Myocyte (in vitro differentiated cells): Measurements from ENCODE around the gene SMG6. TPM values are rescaled to one million over a fixed set of nuclear protein-coding genes. Genes with fewer than 3 reads are reported as not detected.

ENCODE experiments used
- DNase-seq: peaks from one replicate; pipeline ENCODE4 v3.0.0-alpha.2; 2012; ENCODE audit warnings: low read depth
- total RNA-seq: library from RNA; depleted of rRNA; stranded (reverse); fragments of >200 nt; gene quantifications from 2 replicates; pipeline ENCODE4 v1.2.3, GENCODE V29; 2014

The SMG6 gene
- total RNA-seq, 1 donor from 2014 or later, result 25.2 TPM

DNA sequence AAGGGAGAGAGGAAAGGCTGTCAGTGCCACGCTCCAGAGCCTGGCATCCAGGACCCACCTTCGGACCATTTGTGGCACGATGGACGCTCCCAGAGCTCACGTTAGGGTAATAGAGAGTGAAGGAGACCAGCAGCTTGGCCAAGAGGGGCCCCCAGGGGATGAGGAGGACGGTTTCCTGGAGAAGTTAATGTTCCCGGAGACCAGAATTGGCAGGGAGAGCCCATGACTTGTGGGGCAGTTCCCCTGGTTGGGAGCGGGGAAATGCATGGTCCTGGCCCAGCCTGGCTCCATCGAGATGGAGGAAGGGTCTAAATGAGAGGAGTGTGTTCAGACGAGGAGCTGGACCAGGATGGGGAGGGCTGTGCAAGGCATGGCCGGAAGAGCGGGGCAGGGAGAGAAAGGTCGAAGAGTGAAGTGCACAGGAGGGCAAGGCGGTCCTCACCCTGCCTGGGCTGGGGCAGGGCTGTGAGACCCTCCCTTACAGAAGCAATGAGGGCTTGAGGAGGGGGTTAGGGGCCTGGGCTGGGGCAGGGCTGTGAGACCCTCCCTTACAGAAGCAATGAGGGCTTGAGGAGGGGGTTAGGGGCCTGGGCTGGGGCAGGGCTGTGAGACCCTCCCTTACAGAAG lies 251.5 kb downstream of the SMG6 start:
- no peak for DNase-seq

DNA sequence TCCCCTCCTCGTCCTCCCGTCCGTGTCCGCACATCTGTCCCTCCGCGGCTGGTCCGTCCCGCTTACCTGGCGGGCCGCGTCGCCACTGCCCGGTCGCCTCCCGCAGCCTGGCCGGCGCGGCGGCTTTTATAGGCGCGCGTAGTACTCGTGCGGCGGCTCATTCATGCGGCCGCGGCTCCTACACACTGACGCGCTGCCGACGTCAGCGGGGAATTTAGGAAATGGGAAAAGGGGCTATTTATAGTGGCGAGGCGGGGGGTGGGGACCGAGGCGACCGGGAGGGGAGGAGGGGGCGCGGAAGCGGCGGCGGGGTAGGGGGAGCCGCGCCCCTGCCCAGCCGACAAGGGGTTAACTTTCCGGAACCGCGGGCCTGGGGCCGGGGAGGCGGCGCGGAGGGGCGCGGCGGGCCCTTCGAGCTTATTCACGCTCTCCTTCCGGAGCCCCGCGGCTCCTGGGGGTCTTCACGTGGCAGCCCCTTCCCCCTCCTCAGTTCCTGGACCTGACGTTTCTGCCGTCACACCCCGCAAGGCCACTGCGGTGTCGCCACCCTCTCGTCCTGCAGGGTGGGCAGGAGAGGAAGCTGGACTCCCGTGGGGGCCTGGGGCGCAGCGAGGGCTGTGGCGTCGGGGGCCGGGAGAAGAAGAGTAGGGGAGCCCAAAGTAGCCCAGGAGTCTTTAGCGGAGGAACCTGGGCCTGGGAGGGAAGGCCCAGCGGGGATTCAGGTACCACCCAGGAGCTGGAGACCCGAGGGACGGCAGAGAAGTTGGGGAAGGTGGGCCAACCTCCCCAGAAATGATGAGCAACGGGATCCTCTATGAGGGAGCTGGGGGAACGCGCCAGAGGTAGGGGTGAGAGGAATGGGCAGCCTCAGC lies 252.3 kb downstream of the SMG6 start:
- no peak for DNase-seq

DNA sequence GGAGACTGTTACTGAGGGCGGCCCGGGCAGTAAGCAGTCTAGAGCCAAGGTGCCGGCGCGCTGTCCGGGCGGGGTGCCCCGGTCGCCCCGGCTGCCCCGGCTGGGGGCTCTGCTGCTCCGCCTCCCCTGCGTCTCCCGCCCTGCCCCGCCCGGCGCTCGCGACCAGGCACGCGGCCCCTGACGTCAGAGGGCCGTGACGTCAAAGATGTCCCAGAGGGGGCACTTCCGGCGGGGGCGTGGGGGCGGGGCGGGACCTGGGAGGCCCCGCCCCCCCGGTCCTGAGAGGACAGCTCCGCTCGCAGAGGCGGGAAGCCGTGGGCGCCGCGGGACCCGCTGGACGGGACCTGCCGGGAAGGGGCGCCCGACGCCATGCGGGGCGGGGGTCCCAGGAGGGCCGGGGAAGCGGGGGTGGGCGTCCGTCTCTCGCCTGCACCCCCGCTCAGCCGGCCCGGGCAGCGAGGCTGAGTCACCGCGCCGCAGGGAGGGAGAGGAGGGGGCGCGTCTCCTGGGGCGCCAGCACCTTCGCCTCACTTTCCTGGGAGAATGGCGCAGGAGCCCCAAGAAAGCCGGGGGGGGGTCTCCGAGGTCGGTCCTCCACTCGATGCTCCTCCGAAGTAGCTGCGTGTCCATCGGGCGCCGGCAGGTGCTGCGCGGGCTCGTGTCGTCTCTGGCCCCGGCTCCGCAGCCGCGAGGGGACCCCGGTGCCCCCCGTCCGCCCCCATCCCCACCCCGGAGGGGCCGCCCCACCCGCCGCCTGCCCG lies 253.1 kb downstream of the SMG6 start:
- peak; percentile 65 for DNase-seq

DNA sequence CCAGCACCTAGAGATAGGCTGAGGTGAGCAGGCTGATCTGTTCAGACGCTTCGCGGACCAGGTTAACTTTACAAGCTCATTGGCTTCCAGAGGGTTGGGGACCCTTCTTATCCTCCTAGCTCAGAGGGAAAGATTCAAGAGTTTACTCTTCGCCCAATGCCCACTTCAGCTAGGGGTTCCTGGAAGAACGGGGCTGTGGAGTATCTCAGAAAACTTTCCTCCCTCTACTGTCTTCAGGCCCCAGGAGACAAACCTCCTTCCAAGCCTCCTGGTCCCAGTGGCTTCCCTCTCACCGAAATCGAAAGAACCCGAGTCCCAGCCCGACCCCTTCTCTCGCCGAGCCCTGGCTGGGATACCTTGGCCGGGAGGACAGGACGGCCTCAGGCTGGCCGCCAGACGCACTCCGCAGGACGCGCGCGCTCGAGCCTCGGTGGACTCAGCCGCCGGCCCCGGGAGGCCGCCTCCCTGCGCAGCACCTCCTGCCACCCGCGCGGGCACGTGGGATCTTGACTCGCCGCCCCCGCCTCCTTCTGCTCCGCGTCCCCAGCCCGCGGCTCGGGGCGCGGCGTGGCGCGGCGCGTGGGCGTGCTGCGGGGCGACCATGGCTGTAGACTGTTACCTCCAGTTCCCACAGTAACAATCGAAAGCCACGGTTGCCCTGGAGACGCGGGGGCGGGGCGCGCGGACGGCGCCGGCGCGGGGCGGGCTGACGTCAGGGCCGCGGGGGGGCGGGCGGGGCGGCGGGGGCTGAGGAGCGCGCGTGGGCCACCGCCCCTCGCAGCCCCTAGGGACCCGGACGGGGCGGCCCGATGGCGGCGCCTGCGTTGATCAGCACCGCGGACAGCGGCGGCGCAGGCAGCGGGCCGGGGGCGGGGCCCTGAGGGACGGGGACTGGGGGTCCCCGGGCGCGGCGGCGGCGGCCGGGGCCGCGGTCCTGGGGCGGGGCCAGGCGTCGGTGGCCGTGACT lies 254.0 kb downstream of the SMG6 start:
- DNase-seq, result peak; percentile 83

DNA sequence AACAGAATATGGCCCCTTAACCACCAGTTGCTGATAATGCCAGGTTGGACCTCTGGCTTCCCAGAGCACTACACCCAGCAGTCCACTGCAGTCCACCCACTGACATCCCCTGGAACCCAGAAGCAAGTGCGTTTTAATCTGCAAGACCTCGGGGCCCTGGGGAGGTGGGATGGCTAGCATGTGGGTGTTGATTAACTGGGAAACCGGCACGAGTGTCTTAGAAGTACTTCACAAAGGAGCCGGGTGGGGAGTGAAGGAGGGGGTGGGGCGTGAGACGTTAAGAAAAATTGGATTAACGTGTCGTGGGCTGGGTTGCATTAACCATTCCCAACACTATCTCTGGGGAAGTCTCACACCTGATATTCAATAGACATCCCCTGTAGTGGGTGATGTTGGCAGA lies 254.8 kb downstream of the SMG6 start:
- no peak for DNase-seq

DNA sequence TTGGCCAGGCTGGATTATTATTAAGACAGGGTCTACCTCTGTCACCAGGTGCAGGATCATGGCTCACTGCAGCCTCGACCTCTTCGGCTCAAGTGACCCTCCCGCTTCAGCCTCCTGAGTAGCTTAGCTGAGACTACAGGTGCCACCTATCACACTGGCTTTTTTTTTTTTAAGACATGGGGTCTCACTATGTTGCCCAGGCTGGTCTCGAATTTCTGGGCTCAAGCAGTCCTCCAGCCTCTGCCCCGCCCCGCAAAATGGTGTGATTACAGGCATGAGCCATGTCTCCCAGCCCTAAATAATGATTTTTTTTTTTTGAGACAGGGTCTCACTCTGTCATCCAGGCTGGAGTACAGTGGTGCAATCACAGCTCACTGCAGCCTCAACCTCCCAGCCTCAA lies 256.0 kb downstream of the SMG6 start:
- no peak for DNase-seq

DNA sequence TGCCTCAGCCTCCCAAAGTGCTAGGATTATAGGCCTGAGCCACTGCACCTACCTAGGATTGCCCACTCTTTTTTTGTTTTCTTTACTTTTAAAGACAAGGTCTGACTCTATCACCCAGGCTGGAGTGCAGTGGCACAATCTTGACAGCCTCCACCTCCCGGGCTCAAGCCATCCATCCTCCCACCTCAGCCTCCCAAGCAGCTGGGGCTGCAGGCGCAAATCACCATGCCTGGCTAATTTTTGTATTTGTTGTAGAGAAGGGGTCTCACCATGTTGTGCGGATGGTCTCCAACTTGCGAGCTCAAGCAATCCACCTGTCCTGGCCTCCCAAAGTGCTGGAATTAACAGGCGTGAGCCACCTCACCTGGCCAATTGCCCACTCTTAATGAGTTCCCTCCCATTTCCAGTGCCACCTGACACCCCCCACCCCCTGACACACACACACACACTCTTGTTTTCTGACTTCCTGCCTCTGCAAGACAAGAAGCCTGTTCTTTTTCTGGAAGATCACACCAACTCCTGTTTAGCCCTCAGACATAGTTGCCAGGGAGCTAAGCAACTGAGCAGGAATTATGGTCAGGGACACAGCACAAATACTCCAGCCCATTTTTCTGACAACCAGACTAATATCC lies 259.2 kb downstream of the SMG6 start:
- no peak for DNase-seq

DNA sequence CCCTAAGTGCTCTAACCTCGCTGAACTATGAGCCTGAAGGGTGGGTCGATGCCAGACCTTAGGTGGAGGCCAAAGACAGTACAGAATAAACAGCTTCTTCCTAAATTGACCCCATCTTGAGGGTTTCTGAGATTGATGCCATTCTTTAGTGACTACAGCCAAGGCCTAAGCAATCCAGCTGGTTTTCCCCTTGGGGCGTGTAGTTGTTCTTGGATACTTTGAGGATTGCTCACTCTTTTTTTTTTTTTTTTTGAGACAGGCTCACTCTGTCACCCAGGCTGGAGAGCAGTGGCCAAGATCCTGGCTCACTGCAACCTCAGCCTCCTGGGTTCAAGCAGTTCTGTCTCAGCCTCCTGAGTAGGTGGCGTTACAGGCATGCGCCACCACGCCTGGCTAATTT lies 259.8 kb downstream of the SMG6 start:
- DNase-seq, result peak; percentile 64

DNA sequence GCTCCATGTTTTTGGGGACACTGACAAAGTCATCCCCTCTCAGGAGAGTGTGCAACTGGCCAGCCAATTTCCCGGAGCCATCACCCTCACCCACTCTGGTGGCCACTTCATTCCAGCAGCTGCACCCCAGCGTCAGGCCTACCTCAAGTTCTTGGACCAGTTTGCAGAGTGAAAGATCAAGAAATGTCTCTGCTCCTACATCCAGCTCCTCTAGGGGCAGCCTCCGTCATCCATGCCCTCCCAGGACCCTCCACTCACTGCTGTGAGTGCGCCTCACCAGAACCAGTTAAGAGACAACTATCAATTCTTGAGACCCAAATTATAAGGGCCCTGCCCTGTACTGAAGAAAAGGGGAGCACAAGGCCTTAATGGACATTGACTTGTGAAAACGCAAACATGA lies 260.7 kb downstream of the SMG6 start:
- DNase-seq, result no peak

DNA sequence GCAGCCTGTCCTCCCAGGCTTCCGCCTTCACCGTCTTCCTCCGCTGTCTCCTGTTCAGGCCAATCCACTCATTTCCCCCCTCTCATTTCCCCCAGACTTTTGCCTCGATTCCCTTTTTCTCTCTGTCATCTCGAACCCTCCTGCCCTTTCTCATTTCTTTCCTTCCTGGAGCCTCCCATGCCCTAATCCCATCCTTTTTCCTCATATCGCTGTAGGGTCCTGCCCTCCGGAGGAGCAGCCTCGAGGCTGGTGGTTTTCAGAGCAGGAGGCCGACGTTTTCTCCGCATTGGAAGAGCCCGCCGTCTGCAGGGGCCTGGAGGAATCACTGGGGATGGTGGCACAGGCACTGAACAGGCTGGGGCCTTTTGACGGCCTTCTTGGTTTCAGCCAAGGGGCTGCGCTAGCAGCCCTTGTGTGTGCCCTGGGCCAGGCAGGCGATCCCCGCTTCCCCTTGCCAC lies 261.2 kb downstream of the SMG6 start:
- DNase-seq, result peak; percentile 66

DNA sequence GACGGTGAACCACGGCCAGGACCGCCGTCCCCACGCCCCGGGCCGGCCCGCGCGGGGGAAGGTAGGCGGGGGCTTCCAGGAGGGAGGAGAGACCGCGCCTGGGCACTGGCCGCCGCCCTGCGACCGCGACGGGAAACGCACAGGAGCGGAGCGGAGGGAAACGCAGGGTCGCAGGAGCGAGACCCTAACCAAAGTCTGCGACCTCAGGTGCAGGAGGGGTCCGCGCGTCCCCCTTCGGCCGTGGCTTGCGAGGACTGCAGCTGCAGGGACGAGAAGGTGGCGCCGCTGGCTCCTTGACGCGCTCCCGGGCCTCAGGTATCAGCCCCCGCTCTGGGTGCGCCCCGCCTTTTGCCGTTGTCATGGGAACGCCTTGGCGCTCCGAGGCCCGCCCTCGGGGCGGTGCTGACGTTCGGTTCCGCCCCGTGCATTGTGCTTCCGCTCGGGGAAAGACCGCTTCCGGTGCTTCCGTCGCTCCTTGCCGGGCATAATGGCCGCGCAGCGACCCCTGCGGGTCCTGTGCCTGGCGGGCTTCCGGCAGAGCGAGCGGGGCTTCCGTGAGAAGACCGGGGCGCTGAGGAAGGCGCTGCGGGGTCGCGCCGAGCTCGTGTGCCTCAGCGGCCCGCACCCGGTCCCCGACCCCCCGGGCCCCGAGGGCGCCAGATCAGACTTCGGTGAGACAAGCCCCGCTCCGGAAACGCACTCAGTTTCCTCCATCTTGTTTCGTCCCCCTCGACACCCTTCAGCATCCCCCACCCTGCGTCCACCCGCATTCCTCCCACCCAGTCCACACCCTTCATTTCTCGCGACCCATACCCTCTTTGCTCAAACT lies 261.8 kb downstream of the SMG6 start, which contains the start of gene OVCA2:
TSS of gene OVCA2 (plus strand) at position 462 of the 829 bp plus-strand sequence. CDS start at position 488, 26 bp downstream.
- peak; percentile 94 for DNase-seq

DNA sequence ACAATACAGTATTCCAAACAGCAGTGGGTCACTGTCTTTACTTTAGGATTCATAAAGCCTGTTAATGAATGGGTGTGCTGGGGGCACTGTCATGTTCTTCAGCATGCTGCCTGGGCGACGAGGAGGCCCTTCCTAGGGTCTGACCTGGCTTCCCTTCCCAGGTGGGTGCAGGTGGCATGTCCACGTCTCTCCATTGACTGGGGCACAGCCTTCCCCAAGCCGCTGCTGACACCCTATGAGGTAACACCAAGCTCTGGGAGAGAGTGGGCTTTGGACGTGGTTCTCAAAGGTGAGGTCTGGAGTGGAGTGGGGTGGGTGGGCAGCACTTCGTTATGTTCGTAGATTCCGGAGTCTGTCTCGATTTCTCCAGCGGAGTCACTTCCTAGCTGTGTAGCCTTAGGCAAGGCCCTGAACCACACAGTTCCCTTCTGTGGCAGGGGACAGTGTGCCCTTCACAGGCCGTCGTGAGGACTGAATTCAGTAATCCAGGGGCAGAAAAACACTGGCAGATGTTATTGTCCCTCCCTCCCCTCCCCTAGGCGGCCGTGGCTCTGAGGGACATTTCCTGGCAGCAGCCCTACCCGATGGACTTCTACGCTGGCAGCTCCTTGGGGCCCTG lies 262.5 kb downstream of the SMG6 start:
- DNase-seq, result no peak

DNA sequence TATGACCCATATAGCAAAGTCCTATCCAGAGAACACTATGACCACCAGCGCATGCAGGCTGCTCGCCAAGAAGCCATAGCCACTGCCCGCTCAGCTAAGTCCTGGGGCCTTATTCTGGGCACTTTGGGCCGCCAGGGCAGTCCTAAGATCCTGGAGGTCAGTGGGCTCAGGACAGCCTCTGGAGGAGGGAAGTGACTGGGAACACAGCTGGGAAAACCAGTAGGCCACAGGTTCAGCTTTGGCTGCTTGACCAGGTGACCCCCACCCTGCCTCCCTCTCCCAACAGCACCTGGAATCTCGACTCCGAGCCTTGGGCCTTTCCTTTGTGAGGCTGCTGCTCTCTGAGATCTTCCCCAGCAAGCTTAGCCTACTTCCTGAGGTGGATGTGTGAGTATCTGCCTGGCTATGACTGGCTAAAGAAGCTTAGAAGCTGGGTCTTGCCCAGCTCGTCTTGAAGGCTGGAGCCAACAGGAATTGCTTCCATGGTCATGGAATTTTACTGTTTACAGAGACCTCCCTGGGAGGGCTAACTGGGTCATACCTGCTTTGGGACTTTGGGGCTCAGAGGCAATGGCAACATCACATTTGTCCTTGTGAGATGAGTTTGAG lies 263.3 kb downstream of the SMG6 start:
- no peak for DNase-seq

DNA sequence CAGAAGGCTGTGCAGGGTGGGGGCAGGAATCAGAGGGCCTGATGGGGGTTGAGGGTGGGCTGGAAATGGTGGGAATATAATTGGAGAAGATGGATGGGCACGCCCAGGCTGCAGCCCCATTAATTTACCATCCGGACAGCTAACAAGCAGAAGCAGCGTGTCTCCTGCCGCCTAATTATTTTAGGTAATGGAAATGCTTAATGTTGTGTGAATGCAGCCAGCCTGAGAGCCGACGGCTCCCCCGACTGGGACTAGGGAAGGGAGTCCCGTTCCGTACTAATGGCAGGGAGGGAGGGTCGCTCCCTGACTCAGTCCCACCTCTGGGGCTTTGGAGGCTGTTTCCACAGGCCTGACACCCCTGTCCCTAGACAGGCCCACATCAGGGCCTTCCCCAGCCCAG lies 266.4 kb downstream of the SMG6 start:
- DNase-seq, result no peak

DNA sequence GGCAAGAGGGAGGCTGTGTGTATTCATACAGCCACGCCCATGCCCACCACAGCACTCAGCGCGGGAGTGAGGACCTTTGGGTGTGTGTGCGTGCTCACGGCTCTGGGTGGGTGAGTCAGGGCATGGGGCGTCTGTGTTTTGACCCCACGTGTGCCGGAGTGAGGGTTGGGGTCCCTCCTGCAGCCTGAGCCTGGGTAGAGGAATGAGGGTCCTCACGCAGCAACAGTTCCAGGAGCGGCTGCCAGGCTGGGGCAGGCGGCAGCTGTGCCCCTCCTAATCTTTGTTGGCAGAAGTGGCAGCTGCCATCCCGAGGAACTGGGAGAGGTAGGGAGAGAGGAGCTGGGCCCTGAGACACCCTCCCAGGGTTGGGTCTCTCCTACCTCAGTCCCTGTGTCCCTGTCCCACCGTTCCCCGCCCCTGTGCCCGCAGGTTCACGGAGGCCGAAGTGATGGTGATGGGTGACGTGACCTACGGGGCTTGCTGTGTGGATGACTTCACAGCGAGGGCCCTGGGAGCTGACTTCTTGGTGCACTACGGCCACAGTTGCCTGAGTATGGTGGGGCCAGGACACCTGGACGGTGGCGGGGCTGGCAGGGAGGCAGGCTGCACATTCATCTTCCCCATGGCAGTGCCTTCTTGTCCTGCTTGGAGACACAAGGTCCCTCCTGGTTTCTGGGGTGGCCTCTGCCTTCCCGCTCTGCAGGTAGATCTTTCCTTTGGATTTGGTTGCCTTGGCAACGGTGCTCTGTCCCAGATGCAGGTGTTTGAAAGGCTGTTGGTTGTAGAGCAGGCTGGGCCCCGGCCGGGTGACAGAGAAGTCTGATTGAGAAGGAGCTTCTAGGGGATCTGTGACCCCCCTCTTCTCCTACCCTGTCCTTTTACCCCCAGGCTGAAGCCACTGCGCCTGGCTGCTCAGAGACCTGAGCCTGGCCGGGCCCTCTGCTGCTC lies 267.8 kb downstream of the SMG6 start:
- DNase-seq, result no peak

DNA sequence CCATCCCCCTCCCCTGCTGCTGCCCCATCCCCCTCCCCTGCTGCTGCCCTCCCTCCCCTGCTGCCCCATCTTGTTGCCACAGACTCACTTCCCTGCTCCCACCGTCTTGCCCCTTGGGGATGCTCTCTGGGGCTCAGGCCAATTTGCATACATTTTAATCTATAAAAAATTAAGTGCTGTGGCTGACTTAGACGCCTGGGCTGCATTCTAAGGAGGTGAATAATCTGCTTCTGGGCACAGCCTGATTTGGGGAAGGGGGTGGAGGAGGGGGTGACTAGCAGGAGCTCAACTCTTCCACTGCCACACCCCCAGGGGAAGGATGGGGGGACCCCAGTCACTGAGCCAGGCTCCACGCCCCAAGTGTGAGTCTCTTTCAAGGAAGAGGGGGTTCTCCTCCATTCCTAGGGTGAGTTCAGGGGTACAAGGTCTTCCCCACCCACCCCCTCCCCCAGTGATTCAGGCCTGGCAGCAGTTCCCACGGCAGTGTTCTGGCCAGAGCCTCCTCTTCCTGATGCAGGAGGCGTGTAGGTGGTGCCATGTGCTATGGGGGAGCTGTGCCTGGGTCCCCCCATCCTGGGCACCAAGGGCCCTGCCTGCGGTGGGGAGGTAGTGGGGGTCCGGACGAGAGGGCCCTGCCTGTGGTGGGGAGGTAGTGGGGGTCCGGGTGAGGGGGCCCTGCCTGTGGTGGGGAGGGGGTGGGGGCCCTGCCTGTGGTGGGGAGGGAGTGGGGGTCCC lies 268.6 kb downstream of the SMG6 start:
- DNase-seq, result no peak
